Hematopoietic multipotent progenitor cell treated with erythropoietin and hydrocortisone succinate and interleukin-3 and kit ligand, for 8 days (in vitro differentiated cells): Measurements from ENCODE around the gene FCGR3B.
A peak's percentile ranks its signal among the peaks of the same experiment; 100 is the strongest.
"Not testable (repeated sequence)": the region's sequence is repeated elsewhere in the genome, so short reads cannot be mapped to it uniquely, and the experiment has no call there.

ENCODE experiments used
- DNase-seq: peaks from one replicate; pipeline ENCODE4 v3.0.0-alpha.2; 2015

Gene FCGR3B

GRCh38 chr1:161638251-161638993 lies 7.4 kb upstream of the FCGR3B start:
- DNase-seq: peak; percentile 66

GRCh38 chr1:161636976-161637375 lies 6.0 kb upstream of the FCGR3B start:
- DNase-seq: peak; percentile 0

- peak; percentile 3 for DNase-seq
These were observed 5.3 kb upstream of the FCGR3B start for GRCh38 chr1:161636189-161636782.

GRCh38 chr1:161634993-161635392 lies 4.0 kb upstream of the FCGR3B start:
- DNase-seq: not testable (repeated sequence)

- not testable (repeated sequence) for DNase-seq
These were observed 741 bp downstream of the FCGR3B start for GRCh38 chr1:161630128-161630742.

GRCh38 chr1:161626445-161627146 lies 4.4 kb downstream of the FCGR3B start:
- DNase-seq: peak; percentile 36

GRCh38 chr1:161624605-161625004 lies 6.4 kb downstream of the FCGR3B start:
- peak; percentile 72 for DNase-seq

GRCh38 chr1:161623401-161624051 lies 7.5 kb downstream of the FCGR3B start:
- peak; percentile 98 for DNase-seq

- DNase-seq: peak; percentile 74
These were observed 8.9 kb downstream of the FCGR3B start for GRCh38 chr1:161622054-161622453.

GRCh38 chr1:161621181-161622000 lies 9.6 kb downstream of the FCGR3B start:
- DNase-seq: peak; percentile 90

- not testable (repeated sequence) for DNase-seq
These were observed 10.6 kb downstream of the FCGR3B start for GRCh38 chr1:161620399-161620798.

GRCh38 chr1:161618517-161618916 lies 12.5 kb downstream of the FCGR3B start:
- not testable (repeated sequence) for DNase-seq

- DNase-seq: not testable (repeated sequence)
These were observed 14.6 kb downstream of the FCGR3B start for GRCh38 chr1:161616417-161616816.

GRCh38 chr1:161613142-161613514 lies 17.8 kb downstream of the FCGR3B start:
- DNase-seq: peak; percentile 14

- peak; percentile 99 for DNase-seq
These were observed 18.4 kb downstream of the FCGR3B start for GRCh38 chr1:161612322-161613141.

GRCh38 chr1:161611866-161612321 lies 19.1 kb downstream of the FCGR3B start:
- DNase-seq: peak; percentile 71

GRCh38 chr1:161610198-161610597 lies 20.8 kb downstream of the FCGR3B start:
- peak; percentile 74 for DNase-seq

GRCh38 chr1:161606541-161607336 lies 24.2 kb downstream of the FCGR3B start:
- DNase-seq: not testable (repeated sequence)

- DNase-seq: not testable (repeated sequence)
These were observed 25.0 kb downstream of the FCGR3B start for GRCh38 chr1:161605762-161606540.
